Psoas muscle (tissue), 8 donors: ENCODE measurements around the gene SYT5. TPM values are rescaled to one million over a fixed set of nuclear protein-coding genes. Genes with fewer than 3 reads are reported as not detected.

ENCODE experiments used
- ATAC-seq, 4 donors: fragments of 200-7000 bp; cut with Tn5 transposase; one replicate each; pipeline ENCODE4 v1.9.1; 2020; ENCODE audit warnings: moderate library complexity in 3 of 4, mild to moderate bottlenecking in 2 of 4
- DNase-seq, 2 donors: peaks; one replicate each; pipeline ENCODE4 v3.0.0-alpha.2; 2020
- H3K27ac ChIP-seq: fragments of 200-600 bp; one replicate; pipeline ENCODE4 v1.8.0; 2022
- H3K27me3 ChIP-seq, 3 donors: fragments of 200-600 bp in 1 of 3; one replicate each; pipeline versions ENCODE4 v1.6.1 to v1.8.0; 2013 to 2022; ENCODE audit warnings: low read length in 2 of 3, mild to moderate bottlenecking in 2 of 3, moderate library complexity in 1 of 3; ENCODE audit not compliant: insufficient read depth in 3 of 3
- H3K36me3 ChIP-seq, 2 donors: fragments of 200-600 bp in 1 of 2; one replicate each; pipeline versions ENCODE4 v1.6.1 to v1.8.0; 2013 to 2022; ENCODE audit warnings: low read depth in 1 of 2, mild to moderate bottlenecking in 1 of 2, moderate library complexity in 1 of 2; ENCODE audit not compliant: insufficient read depth in 1 of 2
- H3K4me1 ChIP-seq: fragments of 200-600 bp; one replicate; pipeline ENCODE4 v1.8.0; 2022
- H3K4me3 ChIP-seq: fragments of 200-600 bp; one replicate; pipeline ENCODE4 v1.8.0; 2022; ENCODE audit warnings: mild to moderate bottlenecking
- H3K9me3 ChIP-seq: fragments of 200-600 bp; one replicate; pipeline ENCODE4 v1.8.0; 2022
- WGBS, 3 donors: extraction: QIAGEN DNeasy Blood & Tissue Kit; methylation state at CpG; one replicate each; pipeline versions ENCODE4 v1.1.6 to v1.1.7; 2013; 5-methylcytosine and 5-hydroxymethylcytosine counted together
- intact Hi-C, 2 donors: fragments of 100-400 bp; cut with DNase I; formaldehyde crosslinking; loops; one replicate each; pipeline versions ENCODE4 v1.11.0 to v1.14.2; 2022
- polyA plus RNA-seq, 3 donors: library from polyadenylated mRNA; stranded (reverse); fragments of 200-250 nt; gene quantifications; one replicate each; pipeline ENCODE4 v1.2.3, GENCODE V29; 2013
- total RNA-seq, 4 donors: library from RNA; stranded (reverse); fragmentation: NEBNext Ultra II Directional in 2 of 4; extraction: Animal tissue kit (Norgen Biotek cat#: 25700) in 2 of 4; gene quantifications; one replicate each; pipeline versions ENCODE4 v1.2.1 to v1.2.4, GENCODE V29; 2021 to 2023
- TF ChIP-seq, protein P1 (sequence below): fragments of 200-600 bp; IDR thresholded peaks from one replicate; pipeline ENCODE4 v1.8.0; 2022; ENCODE audit warnings: antibody characterized with exemption
- donor health status: healthy with polysubstance abuse.
- donor health status: DM: no; HTN: no; CAD: no; lungs with moderate emphysema.
- donor health status: Bipolar disorder and iron deficiency.
- donor health status: healthy.
- donor health status: DM: yes; HTN: yes; CAD: no.
- donor health status: DM: no; HTN: no; CAD: no.
- donor health status: DM: no; HTN: no; CAD: no.
- donor health status: DM: yes; HTN: yes; CAD: no.

Gene SYT5
- total and polyA plus RNA-seq, 7 donors, result 0.03 to 0.13 TPM; not detected in 5

DNA sequence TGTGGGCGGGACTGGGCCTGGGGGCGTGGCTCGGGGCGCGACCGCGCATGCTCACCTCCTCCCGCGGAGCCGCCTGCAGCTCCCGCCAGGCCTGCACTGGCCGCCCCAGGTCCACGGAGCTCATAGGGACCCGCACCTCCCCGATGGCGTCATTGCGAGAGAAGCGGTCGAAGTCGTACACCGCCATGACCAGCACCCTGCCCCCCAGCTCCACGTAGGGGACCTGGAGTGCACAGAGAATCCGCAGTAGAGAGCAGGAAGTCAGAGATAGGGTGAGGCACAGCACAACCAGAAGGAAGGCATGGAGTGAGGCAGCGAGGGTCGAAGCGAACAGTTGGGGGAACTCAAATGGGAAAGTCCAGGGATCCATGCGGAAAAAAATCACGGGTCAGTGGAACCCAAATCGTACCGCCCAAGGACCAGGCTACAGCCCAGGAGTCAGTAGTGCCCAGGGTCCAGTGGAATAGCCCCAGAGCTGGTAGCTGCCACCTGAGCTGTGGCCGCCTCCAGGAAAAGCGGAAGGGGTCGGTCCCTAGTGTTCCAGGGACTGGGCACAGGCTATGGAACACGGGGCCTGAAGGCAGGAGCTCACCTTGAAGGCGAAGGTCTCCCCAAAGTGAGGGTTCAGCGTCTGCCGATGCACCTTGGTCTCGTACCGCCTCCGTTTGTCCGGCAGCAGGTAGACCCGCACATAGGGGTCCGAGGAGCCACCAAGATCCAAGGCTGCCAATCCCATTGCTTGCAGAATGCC lies 4.8 kb downstream of the SYT5 start:
- no peak overlapping the region for H3K27ac ChIP-seq
- H3K36me3 ChIP-seq, result no peaks in the 10 kb centered on the region
- peaks cover 7% of the 10 kb centered on the region for H3K4me1 ChIP-seq
- H3K27me3 ChIP-seq, result peaks cover 0 to 96% (median 45%) of the 10 kb centered on the region in 3 donors
- peak in 1 of 4 donors; percentile 25 for ATAC-seq
- H3K9me3 ChIP-seq, result no peaks in the 10 kb centered on the region
- WGBS, 3 donors, result 52 to 64% (median 53%) methylated on average over 43 of the region's 43 CpGs
- TF ChIP-seq, protein P1, sequence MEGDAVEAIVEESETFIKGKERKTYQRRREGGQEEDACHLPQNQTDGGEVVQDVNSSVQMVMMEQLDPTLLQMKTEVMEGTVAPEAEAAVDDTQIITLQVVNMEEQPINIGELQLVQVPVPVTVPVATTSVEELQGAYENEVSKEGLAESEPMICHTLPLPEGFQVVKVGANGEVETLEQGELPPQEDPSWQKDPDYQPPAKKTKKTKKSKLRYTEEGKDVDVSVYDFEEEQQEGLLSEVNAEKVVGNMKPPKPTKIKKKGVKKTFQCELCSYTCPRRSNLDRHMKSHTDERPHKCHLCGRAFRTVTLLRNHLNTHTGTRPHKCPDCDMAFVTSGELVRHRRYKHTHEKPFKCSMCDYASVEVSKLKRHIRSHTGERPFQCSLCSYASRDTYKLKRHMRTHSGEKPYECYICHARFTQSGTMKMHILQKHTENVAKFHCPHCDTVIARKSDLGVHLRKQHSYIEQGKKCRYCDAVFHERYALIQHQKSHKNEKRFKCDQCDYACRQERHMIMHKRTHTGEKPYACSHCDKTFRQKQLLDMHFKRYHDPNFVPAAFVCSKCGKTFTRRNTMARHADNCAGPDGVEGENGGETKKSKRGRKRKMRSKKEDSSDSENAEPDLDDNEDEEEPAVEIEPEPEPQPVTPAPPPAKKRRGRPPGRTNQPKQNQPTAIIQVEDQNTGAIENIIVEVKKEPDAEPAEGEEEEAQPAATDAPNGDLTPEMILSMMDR, result no peak
- no peak overlapping the region for H3K4me3 ChIP-seq
- no peak for DNase-seq
- intact Hi-C loops, result no loop called here

DNA sequence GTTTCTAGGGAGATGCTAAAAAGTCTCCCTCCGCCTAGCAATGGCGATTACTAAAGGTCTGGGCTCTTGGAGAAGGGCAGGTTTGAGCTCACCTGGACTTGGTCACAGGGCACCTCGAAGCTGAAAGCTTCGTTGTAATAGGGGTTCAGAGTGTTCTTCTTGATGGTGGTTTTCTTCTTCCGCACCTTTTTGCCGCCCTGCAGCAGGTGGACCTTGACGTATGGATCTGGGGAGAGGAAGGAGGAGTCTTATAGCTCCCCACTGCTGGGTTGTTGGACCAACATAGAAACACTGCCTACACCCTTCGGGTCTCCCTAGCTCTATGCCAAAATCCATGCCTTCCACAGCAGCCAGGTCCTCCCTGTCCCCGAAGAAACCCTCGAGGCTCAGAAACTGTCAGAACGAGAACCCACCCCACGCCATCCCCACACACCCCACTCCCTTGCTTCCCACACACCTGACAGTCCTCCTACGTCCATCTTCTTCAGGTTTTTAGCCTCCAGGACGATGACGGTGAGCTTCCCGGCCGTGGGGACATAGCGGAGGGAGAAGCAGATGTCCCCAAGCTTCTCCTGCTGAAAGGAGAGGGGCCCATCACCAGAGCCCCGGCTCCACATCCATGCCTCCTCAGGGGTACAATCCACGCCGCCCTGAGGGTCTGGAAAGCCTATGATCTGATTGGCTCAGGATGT lies 5.5 kb downstream of the SYT5 start:
- H3K4me1 ChIP-seq, result peaks cover 6% of the 10 kb centered on the region
- WGBS, 3 donors, result 44 to 60% (median 59%) methylated on average over 19 to 21 of the region's 21 CpGs
- TF ChIP-seq, protein P1, result no peak
- ATAC-seq (no peak), DNase-seq (no peak)
- no peaks in the 10 kb centered on the region for H3K9me3 ChIP-seq
- no peaks in the 10 kb centered on the region for H3K36me3 ChIP-seq
- intact Hi-C loops, result no loop called here
- no peak overlapping the region for H3K27ac ChIP-seq
- H3K27me3 ChIP-seq, result peaks cover 0 to 96% (median 38%) of the 10 kb centered on the region in 3 donors
- H3K4me3 ChIP-seq, result no peak overlapping the region

DNA sequence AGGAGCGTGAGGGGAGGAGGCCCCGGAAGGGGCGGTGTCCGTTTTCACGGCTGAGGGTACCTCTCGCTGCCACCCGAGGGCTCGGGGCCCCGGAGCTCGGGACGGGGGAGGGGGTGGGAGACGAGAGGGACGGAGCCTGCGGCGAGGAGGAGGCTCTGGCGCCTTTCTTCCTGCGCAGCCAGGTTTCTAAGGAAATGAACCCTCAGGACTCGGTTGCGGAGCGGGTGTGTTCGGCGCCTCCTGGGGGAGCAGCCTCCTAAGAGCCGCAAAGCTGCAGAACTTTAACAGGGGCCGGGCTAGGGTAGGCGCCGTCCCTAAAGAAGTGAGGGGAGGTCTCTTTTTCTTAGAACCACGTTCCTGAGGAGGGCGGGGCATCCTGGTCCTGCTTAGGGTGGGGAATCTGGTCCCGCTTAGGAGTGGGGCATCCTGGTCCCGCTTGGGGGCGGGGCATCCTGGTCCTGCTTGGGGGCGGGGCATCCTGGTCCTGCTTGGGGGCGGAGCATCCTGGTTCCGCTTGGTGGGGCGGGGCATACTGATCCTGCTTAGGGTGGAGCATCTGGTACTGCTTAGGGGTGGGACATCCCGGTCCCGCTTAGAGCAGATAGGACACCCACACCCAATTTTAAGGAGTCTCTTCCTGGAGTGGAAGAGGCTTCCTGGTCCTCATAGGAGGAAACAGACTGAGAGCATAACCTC lies 6.2 kb downstream of the SYT5 start:
- DNase-seq (peak in 1 of 2 donors; percentile 53), ATAC-seq (peak in 3 of 4 donors; percentile 63)
- Histone ChIP-seq H3K27ac (no peak overlapping the region), H3K4me3 (peak overlapping the region; percentile 46), H3K9me3 (no peaks in the 10 kb centered on the region), H3K4me1 (no peaks in the 10 kb centered on the region), H3K27me3 (peaks cover 0 to 96% (median 33%) of the 10 kb centered on the region in 3 donors), H3K36me3 (no peaks in the 10 kb centered on the region)
- TF ChIP-seq, protein P1, result no peak
- 0 to 2% (median 1%) methylated on average over 35 to 37 of the region's 37 CpGs for WGBS, 3 donors
- intact Hi-C loops, result no loop called here

DNA sequence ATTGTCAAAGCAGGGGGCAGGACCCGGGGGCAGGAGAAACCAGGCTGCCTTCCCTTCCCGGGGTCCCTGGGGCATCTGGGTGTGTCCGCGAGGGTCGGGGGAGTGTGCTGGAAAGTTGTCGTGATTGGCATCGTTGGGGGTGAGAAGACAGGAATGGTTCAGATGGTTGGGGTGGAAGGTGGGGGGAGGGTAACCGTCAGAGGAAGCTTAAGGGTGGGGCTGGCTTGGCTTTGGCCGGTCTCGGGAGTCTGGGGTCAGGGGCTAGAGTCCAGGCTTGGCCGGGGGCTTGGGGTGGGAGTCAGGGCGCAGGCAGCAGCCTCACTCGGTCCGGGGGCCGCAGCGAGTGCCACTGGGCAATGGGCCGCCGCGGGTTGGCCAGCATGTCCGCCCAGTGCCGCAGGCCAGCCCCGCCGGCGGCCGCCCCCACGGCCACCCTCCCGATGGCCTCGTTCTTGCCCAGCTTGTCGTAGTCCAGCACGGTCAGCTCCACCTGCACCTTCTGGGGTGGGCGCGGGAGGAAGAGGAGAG lies 6.8 kb downstream of the SYT5 start:
- TF ChIP-seq, protein P1, result no peak
- intact Hi-C loops, result no loop called here
- Histone ChIP-seq H3K36me3 (no peaks in the 10 kb centered on the region), H3K27ac (no peak overlapping the region), H3K4me1 (no peaks in the 10 kb centered on the region), H3K27me3 (peaks cover 0 to 96% (median 31%) of the 10 kb centered on the region in 3 donors), H3K9me3 (no peaks in the 10 kb centered on the region), H3K4me3 (peak overlapping the region; percentile 46)
- DNase-seq (no peak), ATAC-seq (peak in 2 of 4 donors; percentile 4 to 28)
- WGBS, 3 donors, result 1 to 3% (median 2%) methylated on average over 24 to 32 of the region's 32 CpGs
